ENCODE measurements around the gene PLEKHJ1. TPM values are rescaled to one million over a fixed set of nuclear protein-coding genes. Genes with fewer than 3 reads are reported as not detected.

The PLEKHJ1 gene
- total and polyA plus RNA-seq, 9 of the 15 experiments (the other 6 are each of a cell fraction or from before 2014, with no cell fraction given), result 1.5 to 188 (median 63.9) TPM

- TF ChIP-seq, protein P1, sequence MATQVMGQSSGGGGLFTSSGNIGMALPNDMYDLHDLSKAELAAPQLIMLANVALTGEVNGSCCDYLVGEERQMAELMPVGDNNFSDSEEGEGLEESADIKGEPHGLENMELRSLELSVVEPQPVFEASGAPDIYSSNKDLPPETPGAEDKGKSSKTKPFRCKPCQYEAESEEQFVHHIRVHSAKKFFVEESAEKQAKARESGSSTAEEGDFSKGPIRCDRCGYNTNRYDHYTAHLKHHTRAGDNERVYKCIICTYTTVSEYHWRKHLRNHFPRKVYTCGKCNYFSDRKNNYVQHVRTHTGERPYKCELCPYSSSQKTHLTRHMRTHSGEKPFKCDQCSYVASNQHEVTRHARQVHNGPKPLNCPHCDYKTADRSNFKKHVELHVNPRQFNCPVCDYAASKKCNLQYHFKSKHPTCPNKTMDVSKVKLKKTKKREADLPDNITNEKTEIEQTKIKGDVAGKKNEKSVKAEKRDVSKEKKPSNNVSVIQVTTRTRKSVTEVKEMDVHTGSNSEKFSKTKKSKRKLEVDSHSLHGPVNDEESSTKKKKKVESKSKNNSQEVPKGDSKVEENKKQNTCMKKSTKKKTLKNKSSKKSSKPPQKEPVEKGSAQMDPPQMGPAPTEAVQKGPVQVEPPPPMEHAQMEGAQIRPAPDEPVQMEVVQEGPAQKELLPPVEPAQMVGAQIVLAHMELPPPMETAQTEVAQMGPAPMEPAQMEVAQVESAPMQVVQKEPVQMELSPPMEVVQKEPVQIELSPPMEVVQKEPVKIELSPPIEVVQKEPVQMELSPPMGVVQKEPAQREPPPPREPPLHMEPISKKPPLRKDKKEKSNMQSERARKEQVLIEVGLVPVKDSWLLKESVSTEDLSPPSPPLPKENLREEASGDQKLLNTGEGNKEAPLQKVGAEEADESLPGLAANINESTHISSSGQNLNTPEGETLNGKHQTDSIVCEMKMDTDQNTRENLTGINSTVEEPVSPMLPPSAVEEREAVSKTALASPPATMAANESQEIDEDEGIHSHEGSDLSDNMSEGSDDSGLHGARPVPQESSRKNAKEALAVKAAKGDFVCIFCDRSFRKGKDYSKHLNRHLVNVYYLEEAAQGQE (IDR thresholded peaks at IDR 0.05; ENCODE audit: borderline replicate concordance), result peak; percentile 75
- TF ChIP-seq, protein P1 (CRISPR knock-in tag; IDR thresholded peaks at IDR 0.05; ENCODE audit: low read depth), result no peak
- TF ChIP-seq, protein P2, sequence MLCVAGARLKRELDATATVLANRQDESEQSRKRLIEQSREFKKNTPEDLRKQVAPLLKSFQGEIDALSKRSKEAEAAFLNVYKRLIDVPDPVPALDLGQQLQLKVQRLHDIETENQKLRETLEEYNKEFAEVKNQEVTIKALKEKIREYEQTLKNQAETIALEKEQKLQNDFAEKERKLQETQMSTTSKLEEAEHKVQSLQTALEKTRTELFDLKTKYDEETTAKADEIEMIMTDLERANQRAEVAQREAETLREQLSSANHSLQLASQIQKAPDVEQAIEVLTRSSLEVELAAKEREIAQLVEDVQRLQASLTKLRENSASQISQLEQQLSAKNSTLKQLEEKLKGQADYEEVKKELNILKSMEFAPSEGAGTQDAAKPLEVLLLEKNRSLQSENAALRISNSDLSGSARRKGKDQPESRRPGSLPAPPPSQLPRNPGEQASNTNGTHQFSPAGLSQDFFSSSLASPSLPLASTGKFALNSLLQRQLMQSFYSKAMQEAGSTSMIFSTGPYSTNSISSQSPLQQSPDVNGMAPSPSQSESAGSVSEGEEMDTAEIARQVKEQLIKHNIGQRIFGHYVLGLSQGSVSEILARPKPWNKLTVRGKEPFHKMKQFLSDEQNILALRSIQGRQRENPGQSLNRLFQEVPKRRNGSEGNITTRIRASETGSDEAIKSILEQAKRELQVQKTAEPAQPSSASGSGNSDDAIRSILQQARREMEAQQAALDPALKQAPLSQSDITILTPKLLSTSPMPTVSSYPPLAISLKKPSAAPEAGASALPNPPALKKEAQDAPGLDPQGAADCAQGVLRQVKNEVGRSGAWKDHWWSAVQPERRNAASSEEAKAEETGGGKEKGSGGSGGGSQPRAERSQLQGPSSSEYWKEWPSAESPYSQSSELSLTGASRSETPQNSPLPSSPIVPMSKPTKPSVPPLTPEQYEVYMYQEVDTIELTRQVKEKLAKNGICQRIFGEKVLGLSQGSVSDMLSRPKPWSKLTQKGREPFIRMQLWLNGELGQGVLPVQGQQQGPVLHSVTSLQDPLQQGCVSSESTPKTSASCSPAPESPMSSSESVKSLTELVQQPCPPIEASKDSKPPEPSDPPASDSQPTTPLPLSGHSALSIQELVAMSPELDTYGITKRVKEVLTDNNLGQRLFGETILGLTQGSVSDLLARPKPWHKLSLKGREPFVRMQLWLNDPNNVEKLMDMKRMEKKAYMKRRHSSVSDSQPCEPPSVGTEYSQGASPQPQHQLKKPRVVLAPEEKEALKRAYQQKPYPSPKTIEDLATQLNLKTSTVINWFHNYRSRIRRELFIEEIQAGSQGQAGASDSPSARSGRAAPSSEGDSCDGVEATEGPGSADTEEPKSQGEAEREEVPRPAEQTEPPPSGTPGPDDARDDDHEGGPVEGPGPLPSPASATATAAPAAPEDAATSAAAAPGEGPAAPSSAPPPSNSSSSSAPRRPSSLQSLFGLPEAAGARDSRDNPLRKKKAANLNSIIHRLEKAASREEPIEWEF (CRISPR knock-in tag; IDR thresholded peaks at IDR 0.05), result no peak
- TF ChIP-seq CCAR2 (IDR thresholded peaks at IDR 0.05; ENCODE audit: low read depth, low read length) (no peak), GATAD2B (IDR thresholded peaks at IDR 0.05; ENCODE audit: borderline replicate concordance) (no peak), RBM22 (IDR thresholded peaks at IDR 0.05; ENCODE audit: low read depth, low read length, poor library complexity, severe bottlenecking) (peak; percentile 93), ESRRA (IDR thresholded peaks at IDR 0.05; ENCODE audit: borderline replicate concordance, low read depth) (no peak), KLF10 (CRISPR knock-in tag; IDR thresholded peaks at IDR 0.05) (no peak), ZNF740 (CRISPR knock-in tag; IDR thresholded peaks at IDR 0.05) (no peak), ZNF740 (tag; IDR thresholded peaks at IDR 0.05) (no peak)
- TF ChIP-seq, protein P3, sequence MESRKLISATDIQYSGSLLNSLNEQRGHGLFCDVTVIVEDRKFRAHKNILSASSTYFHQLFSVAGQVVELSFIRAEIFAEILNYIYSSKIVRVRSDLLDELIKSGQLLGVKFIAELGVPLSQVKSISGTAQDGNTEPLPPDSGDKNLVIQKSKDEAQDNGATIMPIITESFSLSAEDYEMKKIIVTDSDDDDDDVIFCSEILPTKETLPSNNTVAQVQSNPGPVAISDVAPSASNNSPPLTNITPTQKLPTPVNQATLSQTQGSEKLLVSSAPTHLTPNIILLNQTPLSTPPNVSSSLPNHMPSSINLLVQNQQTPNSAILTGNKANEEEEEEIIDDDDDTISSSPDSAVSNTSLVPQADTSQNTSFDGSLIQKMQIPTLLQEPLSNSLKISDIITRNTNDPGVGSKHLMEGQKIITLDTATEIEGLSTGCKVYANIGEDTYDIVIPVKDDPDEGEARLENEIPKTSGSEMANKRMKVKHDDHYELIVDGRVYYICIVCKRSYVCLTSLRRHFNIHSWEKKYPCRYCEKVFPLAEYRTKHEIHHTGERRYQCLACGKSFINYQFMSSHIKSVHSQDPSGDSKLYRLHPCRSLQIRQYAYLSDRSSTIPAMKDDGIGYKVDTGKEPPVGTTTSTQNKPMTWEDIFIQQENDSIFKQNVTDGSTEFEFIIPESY (CRISPR knock-in tag; IDR thresholded peaks at IDR 0.05), result peak; percentile 100
These were observed 38.9 kb upstream of the PLEKHJ1 start (continued) for GRCh38 chr19:2274931-2275535.

Data from K562 (cell line).